B cell (primary cell): Measurements from ENCODE around the gene SLCO4C1. TPM values are rescaled to one million over a fixed set of nuclear protein-coding genes. Genes with fewer than 3 reads are reported as not detected.

Source experiments
- ATAC-seq: fragments of 200-7000 bp; cut with Tn5 transposase; one replicate; pipeline ENCODE4 v1.10.0; 2021; ENCODE audit warnings: low read depth, mild to moderate bottlenecking, moderate number of reproducible peaks, moderate library complexity
- CTCF ChIA-PET: fragments of 350-600 bp; sonication (Branson Sonifier 250); formaldehyde crosslinking; loops from one replicate; lab custom pipeline; 2021; ENCODE audit warnings: antibody characterized with exemption, inconsistent platforms; lab: Charles Lee
- POLR2A ChIA-PET: fragments of 350-600 bp; sonication (Branson Sonifier 250); formaldehyde crosslinking; loops from one replicate; lab custom pipeline; 2021; ENCODE audit warnings: antibody characterized with exemption; lab: Charles Lee
- DNase-seq: peaks from one replicate; pipeline ENCODE4 v3.0.0; 2013
- H2AFZ ChIP-seq: 2 replicates; pipeline ENCODE4 v1.6.1; 2012; ENCODE audit warnings: mild to moderate bottlenecking, low read depth, low read length; ENCODE audit not compliant: insufficient read depth, poor library complexity, severe bottlenecking
- H3K27ac ChIP-seq, 2 donors: 1 replicate in 1 of 2; 2 replicates in 1 of 2; pipeline ENCODE4 v1.5.1; 2012 to 2013; ENCODE audit warnings: low read length in 2 of 2, mild to moderate bottlenecking in 2 of 2, moderate library complexity in 1 of 2
- H3K27me3 ChIP-seq, 4 experiments: fragments of 200-600 bp in 1 of 4; sonication (generic) in 1 of 4; replicated peaks in 1 of 4; 1 replicate in 2 of 4; 2 replicates in 2 of 4; pipeline versions ENCODE4 v1.6.1 to v1.7.0; 2013 to 2016; ENCODE audit warnings: low read length in 3 of 4, mild to moderate bottlenecking in 2 of 4, mixed read lengths in 1 of 4, moderate library complexity in 1 of 4; ENCODE audit not compliant: insufficient read depth in 4 of 4, control insufficient read depth in 3 of 4; ENCODE audit errors: control extremely low read depth in 1 of 4
- H3K36me3 ChIP-seq, 2 experiments: replicated peaks in 1 of 2; 1 replicate in 1 of 2; 2 replicates in 1 of 2; pipeline versions ENCODE4 v1.6.1 to v1.7.1; 2013; ENCODE audit warnings: low read length in 1 of 2; ENCODE audit not compliant: insufficient read depth in 2 of 2, control insufficient read depth in 1 of 2; ENCODE audit errors: control extremely low read depth in 1 of 2, extremely low read depth in 1 of 2
- H3K4me1 ChIP-seq, 2 donors: fragments of 200-600 bp in 1 of 2; sonication (generic) in 1 of 2; 1 replicate in 1 of 2; 2 replicates in 1 of 2; pipeline versions ENCODE4 v1.5.1 to v1.6.1; 2013 to 2017; ENCODE audit warnings: low read length in 2 of 2; ENCODE audit not compliant: control insufficient read depth in 2 of 2, insufficient read depth in 2 of 2
- H3K4me2 ChIP-seq: replicated peaks from 2 replicates; pipeline ENCODE3; 2012; ENCODE audit warnings: mild to moderate bottlenecking, low read depth, low read length; ENCODE audit not compliant: poor library complexity, severe bottlenecking
- H3K4me3 ChIP-seq, 5 experiments: fragments of 200-600 bp in 1 of 5; sonication (generic) in 1 of 5; 1 replicate in 3 of 5; 2 replicates in 2 of 5; pipeline versions ENCODE4 v1.5.1 to v1.7.0; 2011 to 2016; ENCODE audit warnings: low read length in 4 of 5, mild to moderate bottlenecking in 4 of 5, low read depth in 2 of 5, control low read depth in 1 of 5, moderate library complexity in 1 of 5; ENCODE audit not compliant: insufficient read depth in 1 of 5; ENCODE audit errors: control extremely low read depth in 1 of 5, extremely low read depth in 1 of 5
- H3K79me2 ChIP-seq: fragments of 200-600 bp; sonication (generic); one replicate; pipeline ENCODE4 v1.6.0; 2016; ENCODE audit warnings: low read length; ENCODE audit not compliant: control insufficient read depth, insufficient read depth
- H3K9ac ChIP-seq: fragments of 200-600 bp; sonication (generic); 2 replicates; pipeline ENCODE4 v1.6.1; 2017; ENCODE audit warnings: mild to moderate bottlenecking, low read length, moderate library complexity
- H3K9me3 ChIP-seq, 3 donors: one replicate each; pipeline versions ENCODE4 v1.6.1 to v1.7.1; 2013; ENCODE audit warnings: low read length in 2 of 3; ENCODE audit not compliant: control insufficient read depth in 2 of 3, insufficient read depth in 1 of 3; ENCODE audit errors: control extremely low read depth in 1 of 3
- H4K20me1 ChIP-seq: 2 replicates; pipeline ENCODE4 v1.6.0; 2012; ENCODE audit warnings: mild to moderate bottlenecking, low read length; ENCODE audit not compliant: insufficient read depth, control insufficient read depth, poor library complexity, severe bottlenecking
- H3K27ac Mint-ChIP-seq: one replicate; pipeline ENCODE4 v1.8.0; 2021; ENCODE audit warnings: mixed read lengths
- H3K27me3 Mint-ChIP-seq: one replicate; pipeline ENCODE4 v1.8.0; 2021; ENCODE audit warnings: mixed read lengths
- H3K4me1 Mint-ChIP-seq: one replicate; pipeline ENCODE4 v1.8.0; 2021; ENCODE audit warnings: mixed read lengths
- H3K4me3 Mint-ChIP-seq: one replicate; pipeline ENCODE4 v1.8.0; 2021; ENCODE audit warnings: mixed read lengths
- H3K9me3 Mint-ChIP-seq: one replicate; pipeline ENCODE4 v1.8.0; 2022; ENCODE audit warnings: mixed read lengths; ENCODE audit not compliant: insufficient read depth
- EZH2 ChIP-seq: IDR thresholded peaks from 2 replicates; pipeline ENCODE4 v1.6.1; 2012; ENCODE audit warnings: borderline replicate concordance, low read depth, mild to moderate bottlenecking, moderate library complexity, low read length; ENCODE audit not compliant: insufficient read depth, poor library complexity, severe bottlenecking
- WGBS: methylation state at CpG from one replicate; pipeline ENCODE4 v1.1.5; 2013; ENCODE audit warnings: missing lambda C conversion rate; ENCODE audit not compliant: insufficient coverage; 5-methylcytosine and 5-hydroxymethylcytosine counted together
- intact Hi-C: fragments of 100-400 bp; cut with micrococcal nuclease; formaldehyde crosslinking; loops from one replicate; pipeline ENCODE4 v1.10.0; 2022
- polyA plus RNA-seq: library from polyadenylated mRNA; depleted of rRNA; stranded (reverse); fragments of >200 nt; gene quantifications from 2 replicates; pipeline ENCODE4 v1.2.3, GENCODE V29; 2012
- total RNA-seq, 2 donors: library from RNA; stranded (reverse); fragments of 120-200 nt in 1 of 2; gene quantifications; 1 replicate in 1 of 2; 2 replicates in 1 of 2; pipeline versions ENCODE4 v1.2.3 to v1.2.4, GENCODE V29; 2013 to 2022
- TF ChIP-seq, protein P1 (sequence below): fragments of 200-600 bp; IDR thresholded peaks from one replicate; pipeline ENCODE4 v1.8.0; 2022; ENCODE audit warnings: antibody characterized with exemption, mild to moderate bottlenecking

Gene SLCO4C1
- total and polyA plus RNA-seq, 2 donors (not counting 1 experiment from before 2014, with no cell fraction given): 0.36 to 0.42 TPM

DNA sequence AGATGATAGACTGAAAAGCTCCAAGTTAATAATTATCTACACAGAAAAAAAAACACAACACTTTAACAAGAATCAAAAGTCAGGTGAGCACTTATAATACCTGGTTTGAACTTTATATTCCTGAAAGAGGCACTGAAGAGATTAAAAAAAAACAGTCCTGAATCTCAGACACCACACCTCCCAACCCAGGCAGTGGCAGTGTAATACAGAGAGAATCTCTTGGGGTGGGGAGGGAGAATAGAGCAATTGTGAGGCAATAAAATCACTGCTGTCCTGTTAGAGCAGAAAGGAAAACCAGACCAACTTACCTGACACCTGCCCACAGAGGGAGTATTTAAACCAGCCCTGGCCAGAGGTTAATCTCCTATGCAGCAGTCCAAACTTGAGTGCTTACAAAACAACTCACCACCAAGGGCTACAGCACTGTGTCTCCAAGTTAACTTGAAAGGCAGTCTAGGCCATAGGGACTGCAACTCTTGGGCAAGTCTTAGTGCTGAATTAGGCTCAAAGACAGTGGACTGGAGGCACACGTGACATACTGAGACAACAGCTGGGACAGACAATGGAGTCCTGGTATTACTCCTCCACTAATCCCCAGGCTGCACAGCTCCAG lies 54.2 kb downstream of the SLCO4C1 start:
- POLR2A ChIA-PET: no interaction called here

More for the DNA sequence above, 54.2 kb downstream of the SLCO4C1 start:
- no peak for TF ChIP-seq EZH2
- TF ChIP-seq, protein P1, sequence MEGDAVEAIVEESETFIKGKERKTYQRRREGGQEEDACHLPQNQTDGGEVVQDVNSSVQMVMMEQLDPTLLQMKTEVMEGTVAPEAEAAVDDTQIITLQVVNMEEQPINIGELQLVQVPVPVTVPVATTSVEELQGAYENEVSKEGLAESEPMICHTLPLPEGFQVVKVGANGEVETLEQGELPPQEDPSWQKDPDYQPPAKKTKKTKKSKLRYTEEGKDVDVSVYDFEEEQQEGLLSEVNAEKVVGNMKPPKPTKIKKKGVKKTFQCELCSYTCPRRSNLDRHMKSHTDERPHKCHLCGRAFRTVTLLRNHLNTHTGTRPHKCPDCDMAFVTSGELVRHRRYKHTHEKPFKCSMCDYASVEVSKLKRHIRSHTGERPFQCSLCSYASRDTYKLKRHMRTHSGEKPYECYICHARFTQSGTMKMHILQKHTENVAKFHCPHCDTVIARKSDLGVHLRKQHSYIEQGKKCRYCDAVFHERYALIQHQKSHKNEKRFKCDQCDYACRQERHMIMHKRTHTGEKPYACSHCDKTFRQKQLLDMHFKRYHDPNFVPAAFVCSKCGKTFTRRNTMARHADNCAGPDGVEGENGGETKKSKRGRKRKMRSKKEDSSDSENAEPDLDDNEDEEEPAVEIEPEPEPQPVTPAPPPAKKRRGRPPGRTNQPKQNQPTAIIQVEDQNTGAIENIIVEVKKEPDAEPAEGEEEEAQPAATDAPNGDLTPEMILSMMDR: no peak
- Histone ChIP-seq H3K27ac (no peak overlapping the region), H2AFZ (no peak overlapping the region), H3K9me3 (peaks cover 0 to 3% (median 0%) of the 10 kb centered on the region in 3 donors), H3K4me2 (no peak overlapping the region), H3K36me3 (no peaks in the 10 kb centered on the region), H3K4me3 (no peak overlapping the region), H3K4me1 (no peaks in the 10 kb centered on the region), H3K9ac (no peak overlapping the region), H3K79me2 (no peaks in the 10 kb centered on the region), H4K20me1 (no peaks in the 10 kb centered on the region), H3K27me3 (no peaks in the 10 kb centered on the region)
- DNase-seq: no peak
- no peak for ATAC-seq
- Mint-ChIP-seq H3K27ac (no peak overlapping the region), H3K4me1 (no peaks in the 10 kb centered on the region), H3K9me3 (no peaks in the 10 kb centered on the region), H3K4me3 (no peak overlapping the region), H3K27me3 (no peaks in the 10 kb centered on the region)
- CTCF ChIA-PET: no interaction called here
- WGBS: no CpG with 5 or more reads among the region's 1 CpG
- intact Hi-C loops: no loop called here
